IPS DF 6.9 (cell line): ENCODE measurements around the gene ADAT3.
"Not testable (repeated sequence)": the region's sequence is repeated elsewhere in the genome, so short reads cannot be mapped to it uniquely, and the experiment has no call there.

ENCODE experiments used
- DNase-seq: peaks from one replicate; pipeline ENCODE4 v3.0.0-alpha.2; 2013; ENCODE audit warnings: low read depth, low spot score
- H3K27ac ChIP-seq: one replicate; pipeline ENCODE4 v1.5.1; 2013; ENCODE audit warnings: low read length, control low read depth
- H3K27me3 ChIP-seq: 2 replicates; pipeline ENCODE4 v1.6.1; 2013; ENCODE audit warnings: mild to moderate bottlenecking, low read length; ENCODE audit not compliant: control insufficient read depth, insufficient read depth
- H3K36me3 ChIP-seq: 2 replicates; pipeline ENCODE4 v1.6.1; 2013; ENCODE audit warnings: low read length; ENCODE audit not compliant: control insufficient read depth, insufficient read depth
- H3K4me1 ChIP-seq: 2 replicates; pipeline ENCODE4 v1.6.1; 2013; ENCODE audit warnings: low read length; ENCODE audit not compliant: control insufficient read depth, insufficient read depth
- H3K4me3 ChIP-seq: 2 replicates; pipeline ENCODE4 v1.5.1; 2013; ENCODE audit warnings: mild to moderate bottlenecking, low read length
- H3K9me3 ChIP-seq: 2 replicates; pipeline ENCODE4 v1.6.1; 2013; ENCODE audit warnings: low read length, inconsistent platforms; ENCODE audit not compliant: control insufficient read depth, insufficient read depth
- WGBS: extraction: QIAGEN DNeasy Blood & Tissue Kit; methylation state at CpG from one replicate; pipeline ENCODE4 v1.1.7; 2013; ENCODE audit warnings: mixed read lengths, missing lambda C conversion rate; ENCODE audit not compliant: insufficient read length, insufficient coverage; 5-methylcytosine and 5-hydroxymethylcytosine counted together

The ADAT3 gene

DNA sequence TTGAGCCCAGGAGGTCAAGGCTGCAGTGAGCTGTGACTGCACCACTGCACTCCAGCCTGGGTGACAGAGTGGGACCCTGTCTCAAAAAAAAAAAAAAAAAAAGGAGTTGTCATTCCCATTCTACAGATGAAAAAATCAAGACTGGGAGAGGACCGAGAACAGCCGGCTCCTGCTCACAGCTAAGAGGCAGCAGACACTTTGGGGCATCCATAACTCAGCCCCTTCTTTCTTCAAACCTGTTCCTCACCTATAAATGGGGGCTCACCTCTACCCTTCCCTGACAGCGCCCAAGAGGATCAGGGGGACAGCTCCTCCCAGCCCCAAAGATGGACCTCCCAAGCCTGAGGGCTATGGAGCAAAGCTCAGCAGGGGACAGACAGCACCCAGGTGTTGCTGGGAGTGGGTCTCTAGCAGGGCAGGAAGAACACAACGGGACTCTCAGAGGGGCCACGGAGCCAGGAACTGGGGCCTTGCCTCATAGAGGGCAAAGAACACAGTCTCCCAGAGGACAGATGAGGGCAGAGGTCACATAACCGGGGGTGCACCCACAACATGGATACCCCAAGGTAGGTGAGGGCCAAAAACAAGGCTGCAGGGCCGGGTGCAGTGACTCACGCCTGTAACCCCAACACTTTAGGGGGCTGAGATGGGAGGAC is 38.4 kb upstream of the ADAT3 start:
- H3K9me3 ChIP-seq, result no peaks in the 10 kb centered on the region
- peaks cover 3% of the 10 kb centered on the region; the same call in 1 of the 2 replicates for H3K36me3 ChIP-seq
- peaks cover 2% of the 10 kb centered on the region for H3K4me1 ChIP-seq
- DNase-seq, result no peak
- no peak overlapping the region for H3K27ac ChIP-seq
- no peak overlapping the region for H3K4me3 ChIP-seq
- no CpG with 5 or more reads among the region's 8 CpGs for WGBS
- no peaks in the 10 kb centered on the region for H3K27me3 ChIP-seq

DNA sequence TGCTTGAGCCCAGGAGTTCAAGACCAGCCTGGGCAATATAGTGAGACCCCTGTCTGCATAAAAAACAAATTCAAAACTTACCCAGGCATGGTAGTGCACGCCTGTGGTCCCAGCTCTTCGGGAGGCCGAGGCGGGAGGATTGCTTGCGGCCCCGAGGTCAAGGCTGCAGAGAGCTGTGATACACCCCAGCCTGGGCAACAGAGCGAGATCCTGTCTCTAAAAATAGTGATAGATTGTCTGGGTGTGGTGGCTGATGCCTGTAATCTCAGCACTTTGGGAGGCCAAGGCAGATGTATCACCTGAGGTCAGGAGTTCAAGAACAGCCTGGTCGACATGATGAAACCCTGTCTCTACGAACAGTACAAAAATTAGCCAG is 37.9 kb upstream of the ADAT3 start:
- no peaks in the 10 kb centered on the region for H3K9me3 ChIP-seq
- no peak overlapping the region for H3K4me3 ChIP-seq
- no peaks in the 10 kb centered on the region for H3K27me3 ChIP-seq
- peaks cover 3% of the 10 kb centered on the region; the same call in 1 of the 2 replicates for H3K36me3 ChIP-seq
- no peak overlapping the region for H3K27ac ChIP-seq
- peaks cover 2% of the 10 kb centered on the region for H3K4me1 ChIP-seq
- no CpG with 5 or more reads among the region's 9 CpGs for WGBS
- no peak for DNase-seq

DNA sequence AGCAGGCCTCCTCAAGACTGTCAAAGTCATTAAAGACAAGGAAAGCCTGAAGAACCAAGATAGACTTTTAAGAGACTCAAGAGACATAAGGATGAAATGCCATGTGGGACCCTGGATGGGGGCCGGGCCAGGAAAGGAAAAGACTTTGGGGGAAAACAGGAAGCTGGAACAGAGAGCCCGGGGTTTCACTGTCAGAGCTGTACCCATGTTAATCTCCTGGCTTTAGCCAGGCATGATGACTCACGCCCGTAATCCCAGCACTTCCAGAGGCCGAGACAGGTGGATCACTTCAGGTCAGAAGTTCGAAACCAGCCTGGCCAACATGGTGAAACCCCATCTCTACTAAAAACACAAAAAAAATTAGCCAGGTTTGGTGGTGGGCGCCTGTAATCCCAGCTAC is 36.2 kb upstream of the ADAT3 start:
- no peak for DNase-seq
- WGBS, result no CpG with 5 or more reads among the region's 7 CpGs
- Histone ChIP-seq H3K27me3 (no peaks in the 10 kb centered on the region), H3K9me3 (no peaks in the 10 kb centered on the region), H3K4me3 (no peak overlapping the region), H3K36me3 (peaks cover 7% of the 10 kb centered on the region; the same call in 1 of the 2 replicates), H3K27ac (no peak overlapping the region), H3K4me1 (peaks cover 5% of the 10 kb centered on the region)

DNA sequence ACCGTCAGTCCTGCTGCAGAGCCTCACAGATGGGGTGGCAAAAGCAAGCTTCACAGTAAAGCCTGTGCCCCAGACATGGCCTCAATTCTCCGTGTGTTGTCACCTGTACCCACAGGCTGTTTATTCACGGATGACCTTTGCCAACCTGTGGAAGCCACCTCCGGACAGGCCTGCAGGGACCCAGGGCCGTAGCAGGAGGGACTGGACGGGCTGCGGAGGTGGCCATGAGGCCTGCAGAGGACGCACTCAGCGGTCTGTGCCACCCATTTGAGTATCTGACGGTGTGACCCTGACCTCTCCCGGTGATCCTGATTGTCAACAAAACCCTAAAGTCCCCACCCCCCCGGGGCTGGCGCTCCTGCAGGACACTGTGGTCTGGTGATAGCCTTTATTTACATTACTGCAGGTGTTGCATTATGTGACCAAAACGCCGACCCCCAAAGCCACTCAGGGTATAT is 34.0 kb upstream of the ADAT3 start:
- H3K27ac ChIP-seq, result no peak overlapping the region
- no CpG with 5 or more reads among the region's 15 CpGs for WGBS
- 0 out of 2 replicates have a peak, but pooled peaks cover 3% of the 10 kb centered on the region for H3K4me1 ChIP-seq
- H3K36me3 ChIP-seq, result peaks cover 7% of the 10 kb centered on the region; the same call in 1 of the 2 replicates
- DNase-seq, result no peak
- H3K27me3 ChIP-seq, result no peaks in the 10 kb centered on the region
- H3K4me3 ChIP-seq, result no peak overlapping the region; the same call in 1 of the 2 replicates
- no peaks in the 10 kb centered on the region for H3K9me3 ChIP-seq

DNA sequence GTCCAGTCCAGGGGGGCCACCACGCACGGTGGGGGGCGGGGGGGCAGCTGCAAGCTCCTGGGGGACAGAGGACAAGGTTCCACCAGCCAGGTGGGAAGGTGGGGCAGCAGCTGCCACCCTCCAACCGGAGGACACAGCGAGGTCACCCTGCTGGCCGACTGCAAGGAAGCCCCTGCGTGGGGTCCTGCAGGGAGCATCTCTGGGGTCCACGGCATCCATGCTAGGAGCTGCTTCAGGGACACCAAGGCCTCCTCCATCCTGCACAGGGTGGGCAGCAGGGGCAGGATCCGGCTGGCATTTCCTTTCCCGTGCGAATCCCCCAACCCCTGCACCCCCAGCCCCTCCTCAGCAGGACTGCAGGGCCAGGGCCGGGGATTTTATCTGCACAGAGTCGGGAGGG is 33.6 kb upstream of the ADAT3 start:
- DNase-seq, result no peak
- no CpG with 5 or more reads among the region's 13 CpGs for WGBS
- no peak overlapping the region for H3K4me3 ChIP-seq

DNA sequence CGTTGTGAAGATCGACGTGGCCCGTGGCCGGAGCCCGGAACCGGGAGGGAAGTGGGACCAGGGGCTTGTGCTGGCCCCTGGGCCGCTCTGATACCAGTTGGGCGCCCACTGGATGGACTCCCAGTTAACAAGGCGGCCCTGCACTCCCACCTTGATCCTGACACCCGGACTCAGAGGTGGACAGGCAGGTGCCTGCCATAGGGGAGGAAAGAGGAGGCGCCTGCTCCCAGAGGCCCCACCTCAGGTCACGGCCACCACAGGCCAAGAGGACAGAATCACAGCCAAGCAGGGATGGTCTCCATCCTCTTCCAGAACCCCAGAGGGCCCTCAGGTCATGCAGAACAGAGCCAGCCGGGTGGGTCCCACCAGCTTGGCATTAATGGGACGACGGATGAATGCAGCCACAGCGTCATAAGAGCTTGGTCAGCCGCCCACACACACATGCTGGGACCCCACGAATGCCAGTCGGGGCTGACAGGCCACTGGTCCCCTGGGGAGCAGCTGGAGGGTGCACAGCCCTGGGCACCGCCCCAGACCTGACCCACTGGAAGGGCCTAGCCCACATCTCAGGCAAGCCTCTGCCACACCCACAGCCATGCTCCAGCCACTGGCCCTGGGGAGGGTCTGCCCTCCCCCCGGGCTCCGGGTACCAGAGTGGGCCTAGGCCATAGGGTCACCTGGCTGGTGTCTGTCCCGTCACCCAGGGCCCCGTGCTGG is 32.2 kb upstream of the ADAT3 start:
- Histone ChIP-seq H3K4me1 (0 out of 2 replicates have a peak, but pooled peaks cover 3% of the 10 kb centered on the region), H3K27ac (no peak overlapping the region), H3K36me3 (peaks cover 7% of the 10 kb centered on the region; the same call in 1 of the 2 replicates), H3K9me3 (no peaks in the 10 kb centered on the region), H3K4me3 (no peak overlapping the region), H3K27me3 (no peaks in the 10 kb centered on the region)
- DNase-seq, result no peak
- no CpG with 5 or more reads among the region's 25 CpGs for WGBS

More for the DNA sequence above, 33.6 kb upstream of the ADAT3 start:
- H3K9me3 ChIP-seq, result no peaks in the 10 kb centered on the region
- H3K27ac ChIP-seq, result no peak overlapping the region
- H3K27me3 ChIP-seq, result no peaks in the 10 kb centered on the region
- peaks cover 7% of the 10 kb centered on the region; the same call in 1 of the 2 replicates for H3K36me3 ChIP-seq
- H3K4me1 ChIP-seq, result 0 out of 2 replicates have a peak, but pooled peaks cover 3% of the 10 kb centered on the region

DNA sequence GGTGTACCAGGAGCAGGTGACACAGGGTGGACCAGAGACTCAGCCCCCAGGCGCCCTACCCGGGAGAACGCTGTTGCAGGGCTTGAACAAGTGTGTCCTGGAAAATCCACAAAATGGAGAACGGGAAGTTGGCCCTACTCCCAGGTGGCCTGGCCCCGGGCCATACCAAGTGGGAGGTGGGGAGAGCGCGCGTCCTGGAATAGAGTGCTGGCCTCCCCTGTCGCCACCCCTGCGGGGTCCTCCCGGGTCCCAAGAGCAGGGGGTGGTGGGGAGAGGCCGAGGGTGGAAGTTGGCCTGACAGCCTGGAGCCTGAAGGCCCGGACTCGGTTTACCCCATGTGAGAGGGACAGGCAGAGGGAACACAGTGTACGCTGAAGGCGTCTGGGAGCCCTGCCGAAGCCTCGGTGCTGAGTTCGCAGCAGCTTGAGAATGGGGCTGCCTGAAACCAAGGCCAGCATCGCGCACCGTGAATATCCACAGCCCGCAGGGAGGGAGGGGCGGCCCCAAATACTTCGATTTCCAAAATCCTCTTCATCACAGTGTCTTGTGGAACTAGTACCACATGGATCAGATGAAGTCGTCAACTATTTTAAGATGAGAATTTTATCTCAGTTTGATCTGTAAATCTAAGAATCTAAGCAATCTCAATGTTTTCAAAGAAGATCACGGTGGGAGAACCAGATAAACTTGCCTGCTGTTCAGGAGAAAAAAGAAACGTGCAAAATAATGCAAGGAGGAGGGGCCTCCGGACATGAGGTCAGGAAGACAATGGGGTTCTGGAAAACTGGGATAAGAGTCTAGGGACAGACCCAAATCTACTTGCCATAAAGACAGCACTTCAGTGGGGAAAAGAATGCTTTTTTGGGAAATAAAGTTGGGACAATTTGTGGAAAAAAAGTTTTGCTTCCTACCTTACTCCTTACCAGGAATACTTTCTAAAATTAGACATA is 31.4 kb upstream of the ADAT3 start:
- Histone ChIP-seq H3K4me3 (no peak overlapping the region), H3K9me3 (no peaks in the 10 kb centered on the region), H3K4me1 (0 out of 2 replicates have a peak, but pooled peaks cover 3% of the 10 kb centered on the region), H3K27ac (no peak overlapping the region), H3K36me3 (peaks cover 7% of the 10 kb centered on the region; the same call in 1 of the 2 replicates), H3K27me3 (no peaks in the 10 kb centered on the region)
- no peak for DNase-seq
- WGBS, result no CpG with 5 or more reads among the region's 29 CpGs

DNA sequence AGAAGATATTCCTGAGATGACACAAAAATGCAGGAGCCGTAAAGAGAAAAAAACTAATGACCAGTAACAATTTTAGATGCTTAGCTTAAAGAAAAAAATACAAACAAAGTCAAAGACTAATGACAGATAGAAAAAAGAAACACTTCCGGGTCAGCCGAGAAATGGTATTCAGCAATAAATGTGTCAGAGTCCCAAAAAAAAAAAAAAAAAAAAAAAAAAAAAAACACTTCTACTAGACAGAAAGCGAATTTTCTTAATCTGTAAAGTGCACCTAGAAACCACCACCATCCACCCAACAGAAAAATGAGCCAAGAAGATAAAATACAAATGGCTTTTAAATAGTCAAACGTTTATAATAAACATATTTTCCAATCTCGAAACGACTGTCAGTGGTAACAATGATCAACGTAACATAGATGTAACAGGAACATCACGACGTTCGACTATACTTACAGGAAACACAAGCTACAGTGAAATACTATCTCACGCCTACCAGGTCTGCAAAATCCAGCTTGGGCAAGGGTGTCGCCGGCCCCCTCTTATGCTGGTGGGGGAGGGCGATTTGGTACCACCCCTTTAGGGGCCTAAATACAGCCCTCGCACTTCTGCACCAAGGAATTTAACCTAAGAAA is 30.5 kb upstream of the ADAT3 start:
- H3K27me3 ChIP-seq, result no peaks in the 10 kb centered on the region
- H3K4me1 ChIP-seq, result 0 out of 2 replicates have a peak, but pooled peaks cover 3% of the 10 kb centered on the region
- no peak for DNase-seq
- no peaks in the 10 kb centered on the region for H3K9me3 ChIP-seq
- H3K27ac ChIP-seq, result no peak overlapping the region
- H3K4me3 ChIP-seq, result peak overlapping the region; percentile 24; the same call in 1 of the 2 replicates
- H3K36me3 ChIP-seq, result peaks cover 7% of the 10 kb centered on the region; the same call in 1 of the 2 replicates
- WGBS, result no CpG with 5 or more reads among the region's 16 CpGs

DNA sequence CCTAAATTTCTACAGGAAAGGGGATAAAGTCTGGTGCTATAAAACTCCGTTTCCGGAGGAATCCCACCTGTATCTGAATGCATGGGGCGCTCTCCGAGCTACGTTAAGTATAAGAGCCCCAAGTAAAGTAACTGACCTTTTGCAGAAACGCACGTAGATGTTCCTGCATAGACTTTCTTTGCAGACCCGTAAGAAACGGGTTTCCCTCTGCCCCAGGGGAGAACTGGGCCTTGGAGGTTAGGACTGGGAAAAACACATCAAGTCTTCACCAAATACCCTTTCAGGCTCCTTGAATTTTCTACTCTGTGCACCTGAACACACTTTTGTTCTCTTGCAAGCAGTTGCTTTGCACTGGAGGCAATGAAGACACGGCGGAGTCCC is 29.9 kb upstream of the ADAT3 start:
- not testable (repeated sequence) for H3K27ac ChIP-seq, H3K36me3 ChIP-seq, DNase-seq, H3K4me1 ChIP-seq, H3K27me3 ChIP-seq, H3K9me3 ChIP-seq
- WGBS, result no CpG with 5 or more reads among the region's 11 CpGs
- H3K4me3 ChIP-seq, result peak overlapping the region; percentile 86
